VCaP (cell line): ENCODE data around the gene FNDC3B.

Source experiments
- H3K27ac ChIP-seq: fragments of 450-650 bp; 2 replicates; pipeline ENCODE4 v1.5.1; 2017
- TF ChIP-seq, protein P1 (sequence below): fragments of 450-650 bp; conservative IDR thresholded peaks from 2 replicates; pipeline ENCODE4 v1.5.1; 2017; ENCODE audit warnings: mild to moderate bottlenecking, moderate library complexity

FNDC3B gene

DNA sequence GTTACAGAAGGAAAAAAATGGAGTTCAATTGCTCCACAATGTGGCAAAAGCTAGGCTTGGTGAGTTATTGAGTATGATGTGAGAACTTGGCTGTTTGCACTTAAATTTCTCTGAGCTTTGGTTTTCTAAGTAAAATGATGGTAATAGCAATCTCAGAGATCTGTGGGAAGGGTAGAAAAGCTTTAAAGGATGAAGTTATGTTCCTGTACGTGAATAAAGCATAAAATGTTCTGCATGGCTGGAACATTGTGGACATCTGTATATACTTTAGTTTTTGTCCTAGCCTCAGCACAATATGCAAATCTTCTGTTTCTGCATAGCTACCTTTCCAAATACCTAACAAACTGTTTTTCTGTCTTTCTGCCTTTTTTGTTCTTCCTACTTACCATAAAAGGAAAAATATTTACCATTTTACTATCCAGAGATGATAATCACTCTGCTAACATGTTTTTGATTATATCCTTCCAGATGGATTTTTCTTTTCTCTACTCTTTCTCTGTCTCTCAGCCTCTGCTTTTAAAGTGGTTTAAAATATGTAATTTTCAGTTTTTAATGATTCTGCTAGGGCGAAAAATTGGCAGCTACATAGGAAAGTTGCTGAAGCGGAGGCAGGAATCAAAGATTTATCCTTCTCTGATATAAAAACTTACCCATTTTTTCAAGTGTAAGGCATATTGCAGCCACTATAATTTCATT is 188.1 kb downstream of the FNDC3B start:
- TF ChIP-seq, protein P1, sequence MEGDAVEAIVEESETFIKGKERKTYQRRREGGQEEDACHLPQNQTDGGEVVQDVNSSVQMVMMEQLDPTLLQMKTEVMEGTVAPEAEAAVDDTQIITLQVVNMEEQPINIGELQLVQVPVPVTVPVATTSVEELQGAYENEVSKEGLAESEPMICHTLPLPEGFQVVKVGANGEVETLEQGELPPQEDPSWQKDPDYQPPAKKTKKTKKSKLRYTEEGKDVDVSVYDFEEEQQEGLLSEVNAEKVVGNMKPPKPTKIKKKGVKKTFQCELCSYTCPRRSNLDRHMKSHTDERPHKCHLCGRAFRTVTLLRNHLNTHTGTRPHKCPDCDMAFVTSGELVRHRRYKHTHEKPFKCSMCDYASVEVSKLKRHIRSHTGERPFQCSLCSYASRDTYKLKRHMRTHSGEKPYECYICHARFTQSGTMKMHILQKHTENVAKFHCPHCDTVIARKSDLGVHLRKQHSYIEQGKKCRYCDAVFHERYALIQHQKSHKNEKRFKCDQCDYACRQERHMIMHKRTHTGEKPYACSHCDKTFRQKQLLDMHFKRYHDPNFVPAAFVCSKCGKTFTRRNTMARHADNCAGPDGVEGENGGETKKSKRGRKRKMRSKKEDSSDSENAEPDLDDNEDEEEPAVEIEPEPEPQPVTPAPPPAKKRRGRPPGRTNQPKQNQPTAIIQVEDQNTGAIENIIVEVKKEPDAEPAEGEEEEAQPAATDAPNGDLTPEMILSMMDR = no peak
- no peak overlapping the region for H3K27ac ChIP-seq

DNA sequence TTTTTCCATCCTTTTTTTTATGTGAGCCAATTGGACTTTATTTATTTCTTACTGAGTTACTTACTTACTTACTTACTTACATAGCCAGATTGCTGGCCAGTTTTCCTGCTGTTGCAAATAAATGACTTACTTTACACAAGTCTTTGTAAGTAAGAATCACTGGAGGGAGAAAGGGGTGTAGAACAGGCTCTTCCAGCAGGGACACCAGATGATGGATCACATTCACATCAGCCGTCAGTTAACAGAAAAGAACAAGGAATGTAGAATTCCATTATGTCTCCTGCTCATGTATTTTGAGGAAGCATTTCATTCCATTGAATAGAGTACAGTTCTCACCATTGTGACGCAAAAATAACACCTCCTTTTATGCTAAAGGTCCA is 188.6 kb downstream of the FNDC3B start:
- TF ChIP-seq, protein P1 = no peak
- H3K27ac ChIP-seq = no peak overlapping the region

GRCh38 chr3:172229462-172229861 is 190.1 kb downstream of the FNDC3B start:
- no peak overlapping the region for H3K27ac ChIP-seq
- TF ChIP-seq, protein P1 = no peak

GRCh38 chr3:172231318-172231901 is 192.0 kb downstream of the FNDC3B start:
- H3K27ac ChIP-seq = no peak overlapping the region
- TF ChIP-seq, protein P1 = no peak

- H3K27ac ChIP-seq = no peak overlapping the region
- TF ChIP-seq, protein P1 = no peak
These were observed 193.3 kb downstream of the FNDC3B start for GRCh38 chr3:172232579-172233212.

GRCh38 chr3:172233474-172234277 is 194.3 kb downstream of the FNDC3B start:
- H3K27ac ChIP-seq = no peak overlapping the region
- TF ChIP-seq, protein P1 = no peak

GRCh38 chr3:172235698-172236097 is 196.3 kb downstream of the FNDC3B start:
- no peak overlapping the region for H3K27ac ChIP-seq
- TF ChIP-seq, protein P1 = no peak
